Subcutaneous abdominal adipose tissue (tissue), 5 donors: ENCODE data around the gene RPRD1B.

Experiments
- H3K27ac ChIP-seq: one replicate; pipeline ENCODE4 v1.7.0; 2013; ENCODE audit warnings: low read depth, mild to moderate bottlenecking, inconsistent platforms, low read length, moderate library complexity
- H3K27me3 ChIP-seq, 5 donors: one replicate each; pipeline ENCODE4 v1.7.0; 2013; ENCODE audit warnings: low read length in 5 of 5, inconsistent platforms in 1 of 5; ENCODE audit not compliant: control insufficient read depth in 5 of 5, insufficient read depth in 4 of 5
- H3K36me3 ChIP-seq, 5 donors: one replicate each; pipeline ENCODE4 v1.7.0; 2013; ENCODE audit warnings: low read length in 5 of 5; ENCODE audit not compliant: control insufficient read depth in 5 of 5, insufficient read depth in 5 of 5
- H3K4me1 ChIP-seq, 5 donors: one replicate each; pipeline ENCODE4 v1.7.0; 2013; ENCODE audit warnings: low read length in 5 of 5, mild to moderate bottlenecking in 3 of 5, moderate library complexity in 1 of 5; ENCODE audit not compliant: control insufficient read depth in 5 of 5, insufficient read depth in 5 of 5
- H3K4me3 ChIP-seq, 5 donors: one replicate each; pipeline ENCODE4 v1.7.0; 2013; ENCODE audit warnings: low read length in 5 of 5, low read depth in 1 of 5
- H3K9ac ChIP-seq, 5 donors: one replicate each; pipeline ENCODE4 v1.7.0; 2013; ENCODE audit warnings: low read length in 5 of 5, mild to moderate bottlenecking in 4 of 5, moderate library complexity in 3 of 5
- H3K9me3 ChIP-seq, 5 donors: one replicate each; pipeline ENCODE4 v1.7.0; 2013; ENCODE audit warnings: low read length in 5 of 5; ENCODE audit not compliant: control insufficient read depth in 5 of 5
- donor health status: healthy.
- donor health status: healthy.
- donor health status: healthy.
- donor health status: healthy.
- donor health status: healthy.

Gene RPRD1B

DNA sequence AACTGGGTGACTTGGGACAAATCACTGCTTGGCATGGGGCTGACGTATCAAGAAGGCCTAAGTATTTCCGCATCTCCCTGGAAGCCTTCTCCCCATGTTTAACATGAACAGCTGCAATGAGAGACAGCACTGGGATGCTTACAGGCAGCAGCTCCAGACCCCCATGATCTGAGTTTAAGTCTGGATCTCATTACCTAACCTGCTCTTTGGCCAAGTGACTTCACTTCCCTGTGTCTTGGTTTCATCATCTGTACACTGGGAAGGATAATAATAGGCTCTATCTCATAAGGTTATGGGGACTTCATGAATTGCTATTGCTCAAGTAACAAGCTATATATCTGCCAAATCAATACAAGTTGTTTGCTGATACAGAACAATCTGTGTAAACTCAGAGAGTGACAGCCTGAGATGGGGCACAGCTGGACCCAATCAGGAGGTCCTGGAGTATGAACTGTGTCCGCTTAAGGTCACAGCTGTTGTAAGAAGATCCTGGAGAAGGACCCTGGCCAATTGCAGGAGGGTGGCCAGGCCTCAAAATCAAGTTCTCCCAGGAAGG lies 75.5 kb downstream of the RPRD1B start:
- H3K36me3 ChIP-seq: no peaks in the 10 kb centered on the region
- no peaks in the 10 kb centered on the region for H3K27me3 ChIP-seq
- no peaks in the 10 kb centered on the region for H3K9me3 ChIP-seq
- H3K27ac ChIP-seq: peak overlapping the region; percentile 58
- H3K4me3 ChIP-seq: no peak overlapping the region
- H3K9ac ChIP-seq: no peak overlapping the region
- H3K4me1 ChIP-seq: peaks cover 7 to 27% (median 24%) of the 10 kb centered on the region in 5 donors

DNA sequence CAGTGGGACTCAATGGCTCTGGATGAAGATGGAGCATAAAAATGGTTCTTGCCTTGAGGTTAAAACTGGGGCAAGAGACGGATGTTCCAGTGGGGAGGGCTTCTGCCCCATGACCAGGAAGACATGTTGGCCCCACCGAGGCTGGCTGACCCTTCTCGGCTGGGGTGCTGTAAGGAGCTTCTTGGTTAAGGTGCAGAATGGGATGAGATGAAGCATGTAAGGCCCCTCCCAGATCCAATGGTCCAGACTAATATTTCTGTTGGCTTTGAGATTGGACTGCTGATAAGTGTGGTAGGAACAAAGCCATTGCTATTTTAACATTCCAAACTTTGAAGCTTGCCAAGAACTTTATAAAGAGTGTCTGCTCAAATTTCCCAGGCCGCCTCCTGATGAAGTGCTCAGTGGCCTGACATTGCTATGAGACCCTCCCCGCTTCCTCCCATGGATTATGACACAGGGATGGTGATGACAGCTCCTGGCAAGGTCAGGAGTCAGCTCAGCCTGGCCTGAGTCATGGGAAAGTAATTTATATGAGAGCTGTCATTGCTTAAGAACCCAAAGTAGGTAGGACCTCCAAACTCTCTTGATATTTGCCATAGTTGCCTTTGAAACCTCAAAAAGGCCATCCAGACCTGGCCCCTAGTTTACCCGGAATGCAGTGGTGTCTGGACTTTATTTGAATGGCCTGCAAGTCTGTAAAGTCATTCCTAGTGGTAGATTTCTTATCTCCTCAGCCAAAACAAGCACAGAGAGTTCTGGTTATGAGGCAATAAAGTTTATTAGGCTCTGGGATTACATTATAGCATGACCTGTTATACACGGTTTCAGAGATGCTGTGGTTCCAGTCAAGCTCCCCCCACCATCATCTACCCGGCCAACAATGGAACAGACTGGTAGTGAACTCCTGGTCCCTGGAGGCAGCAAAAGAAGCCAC lies 76.3 kb downstream of the RPRD1B start:
- no peaks in the 10 kb centered on the region for H3K27me3 ChIP-seq
- H3K9ac ChIP-seq: no peak overlapping the region
- peak overlapping the region; percentile 58 for H3K27ac ChIP-seq
- H3K9me3 ChIP-seq: no peaks in the 10 kb centered on the region
- H3K4me1 ChIP-seq: peaks cover 7 to 27% (median 24%) of the 10 kb centered on the region in 5 donors
- H3K4me3 ChIP-seq: no peak overlapping the region
- H3K36me3 ChIP-seq: no peaks in the 10 kb centered on the region

DNA sequence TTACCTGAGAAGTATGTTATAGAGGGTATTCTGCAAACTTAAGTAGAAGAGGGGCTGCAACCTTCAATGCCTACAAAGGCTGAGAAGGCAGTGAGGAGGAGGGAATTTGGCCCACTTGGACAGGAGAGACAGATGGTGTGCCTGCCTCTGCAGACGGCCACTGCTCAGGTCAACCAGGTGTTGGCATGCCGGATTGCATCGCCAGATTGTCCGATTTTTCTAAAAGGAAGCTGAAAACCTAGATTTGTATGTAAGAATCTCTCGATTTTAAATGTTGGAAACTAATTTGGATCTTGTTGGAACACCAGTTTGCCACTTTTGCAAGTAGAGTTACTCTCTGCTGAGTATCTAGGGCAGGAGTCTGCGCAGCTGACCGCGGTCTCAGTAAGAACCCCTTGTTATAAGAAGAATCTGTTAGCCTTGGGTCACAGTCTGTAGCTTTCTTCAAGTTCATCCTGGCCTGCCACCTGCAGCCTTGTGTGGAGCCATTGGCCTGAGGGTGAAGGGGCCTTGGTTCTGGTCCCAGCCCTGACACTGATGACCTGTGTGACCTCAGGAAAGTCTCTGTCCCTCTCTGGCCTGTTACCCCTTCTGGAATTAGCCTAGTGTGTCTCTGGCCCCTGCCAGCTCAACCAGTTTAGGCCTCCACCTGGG lies 77.1 kb downstream of the RPRD1B start:
- peak overlapping the region; percentile 58 for H3K27ac ChIP-seq
- H3K9ac ChIP-seq: no peak overlapping the region
- H3K9me3 ChIP-seq: no peaks in the 10 kb centered on the region
- no peaks in the 10 kb centered on the region for H3K36me3 ChIP-seq
- H3K27me3 ChIP-seq: no peaks in the 10 kb centered on the region
- peaks cover 7 to 27% (median 24%) of the 10 kb centered on the region in 5 donors for H3K4me1 ChIP-seq
- no peak overlapping the region for H3K4me3 ChIP-seq

DNA sequence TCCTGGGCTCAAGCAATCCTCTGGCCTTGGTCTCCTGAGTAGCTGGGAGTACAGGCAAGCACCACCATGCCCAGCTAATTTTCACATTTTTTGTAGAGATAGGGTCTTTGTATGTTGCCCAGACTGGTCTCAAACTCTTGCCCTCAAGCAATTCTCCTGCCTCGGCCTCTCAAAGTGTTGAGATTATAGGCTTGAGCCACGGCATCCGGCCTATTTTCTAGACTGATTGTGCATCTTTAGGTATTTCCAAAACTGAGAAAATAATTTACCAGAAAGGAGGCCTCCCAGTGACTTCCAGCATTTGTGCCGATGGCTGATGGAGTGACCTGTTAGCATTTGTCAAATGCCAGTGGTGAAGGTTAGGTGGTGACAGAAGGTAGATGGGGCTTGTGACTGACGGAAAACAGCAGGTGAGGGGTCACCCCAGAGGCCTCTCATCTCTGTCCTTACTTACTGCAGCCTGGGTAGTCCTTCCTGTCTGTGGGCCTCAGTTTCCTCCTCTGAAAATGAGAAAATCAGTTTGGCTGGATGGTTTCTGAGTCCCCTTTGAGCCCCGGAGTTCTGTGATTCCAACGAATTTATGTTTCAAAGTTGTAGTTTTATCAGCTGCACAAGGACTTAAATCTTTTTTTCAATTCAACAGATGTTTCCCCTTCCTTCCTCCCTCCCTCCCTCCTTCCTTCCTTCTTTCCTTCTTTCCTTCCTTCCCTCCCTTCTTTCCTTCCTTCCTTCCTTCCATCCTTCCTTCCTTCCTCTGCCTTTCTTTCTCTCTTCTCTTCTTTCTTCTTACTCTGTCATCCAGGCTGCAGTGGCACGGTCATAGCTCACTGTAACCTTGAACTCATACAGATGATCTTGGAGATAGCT lies 78.1 kb downstream of the RPRD1B start:
- no peak overlapping the region for H3K27ac ChIP-seq
- no peaks in the 10 kb centered on the region for H3K9me3 ChIP-seq
- no peak overlapping the region for H3K9ac ChIP-seq
- H3K36me3 ChIP-seq: no peaks in the 10 kb centered on the region
- no peaks in the 10 kb centered on the region for H3K27me3 ChIP-seq
- H3K4me1 ChIP-seq: peaks cover 7 to 27% (median 24%) of the 10 kb centered on the region in 5 donors
- no peak overlapping the region for H3K4me3 ChIP-seq

DNA sequence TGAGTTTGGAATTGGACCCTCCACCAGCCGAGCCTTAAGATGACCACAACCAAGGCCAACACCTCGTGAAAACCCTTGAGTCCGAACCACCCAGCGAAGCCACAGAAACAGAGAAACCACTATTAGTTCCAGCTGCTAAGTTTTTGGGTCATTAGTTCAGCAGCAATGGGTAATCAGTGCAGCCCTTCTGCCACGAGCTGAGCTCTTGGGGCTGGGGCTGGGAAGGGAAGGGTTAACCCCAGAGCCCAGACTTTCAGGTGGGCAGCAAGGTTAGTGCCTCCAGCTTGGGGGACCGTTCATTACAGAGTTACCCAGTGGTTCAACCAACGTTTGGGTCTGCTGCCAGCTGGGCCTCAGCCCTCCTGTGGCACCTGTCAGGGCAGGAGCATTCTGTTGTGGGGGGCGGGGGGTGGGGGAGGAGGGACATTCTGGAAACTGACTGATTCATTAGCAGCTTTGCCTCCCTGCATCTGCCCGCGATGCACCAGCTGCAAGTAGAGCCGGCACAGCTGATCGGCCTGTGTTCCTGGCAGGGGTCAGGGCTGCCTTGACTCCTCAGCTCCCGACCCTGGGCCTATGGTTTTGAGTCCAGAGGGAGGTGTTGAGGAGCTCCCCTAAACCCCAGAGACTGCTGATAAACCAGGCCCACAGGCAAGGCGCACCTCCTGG lies 78.8 kb downstream of the RPRD1B start:
- no peak overlapping the region for H3K9ac ChIP-seq
- no peak overlapping the region for H3K27ac ChIP-seq
- H3K4me3 ChIP-seq: no peak overlapping the region
- no peaks in the 10 kb centered on the region for H3K9me3 ChIP-seq
- no peaks in the 10 kb centered on the region for H3K36me3 ChIP-seq
- peaks cover 7 to 27% (median 24%) of the 10 kb centered on the region in 5 donors for H3K4me1 ChIP-seq
- no peaks in the 10 kb centered on the region for H3K27me3 ChIP-seq

DNA sequence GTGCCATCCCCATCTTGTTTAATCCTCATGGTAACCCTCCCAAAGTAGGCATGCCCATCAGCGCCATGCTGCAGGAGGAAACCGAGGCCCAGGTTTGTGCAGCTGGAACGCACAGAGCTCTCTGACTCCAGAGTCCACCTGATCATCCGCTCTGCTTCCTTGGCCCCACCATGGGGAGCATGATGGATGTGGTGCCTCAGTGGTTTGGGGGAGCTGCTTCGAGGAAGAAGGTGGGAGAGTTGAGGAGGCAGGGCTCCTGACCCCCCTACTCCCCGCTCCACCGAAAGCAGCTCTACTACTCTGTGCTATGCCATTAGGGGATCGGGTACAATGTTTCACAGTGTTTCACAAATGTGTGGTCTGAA lies 79.4 kb downstream of the RPRD1B start:
- no peaks in the 10 kb centered on the region for H3K9me3 ChIP-seq
- no peak overlapping the region for H3K9ac ChIP-seq
- H3K27me3 ChIP-seq: no peaks in the 10 kb centered on the region
- H3K27ac ChIP-seq: no peak overlapping the region
- H3K4me1 ChIP-seq: peaks cover 7 to 27% (median 24%) of the 10 kb centered on the region in 5 donors
- no peaks in the 10 kb centered on the region for H3K36me3 ChIP-seq
- no peak overlapping the region for H3K4me3 ChIP-seq

DNA sequence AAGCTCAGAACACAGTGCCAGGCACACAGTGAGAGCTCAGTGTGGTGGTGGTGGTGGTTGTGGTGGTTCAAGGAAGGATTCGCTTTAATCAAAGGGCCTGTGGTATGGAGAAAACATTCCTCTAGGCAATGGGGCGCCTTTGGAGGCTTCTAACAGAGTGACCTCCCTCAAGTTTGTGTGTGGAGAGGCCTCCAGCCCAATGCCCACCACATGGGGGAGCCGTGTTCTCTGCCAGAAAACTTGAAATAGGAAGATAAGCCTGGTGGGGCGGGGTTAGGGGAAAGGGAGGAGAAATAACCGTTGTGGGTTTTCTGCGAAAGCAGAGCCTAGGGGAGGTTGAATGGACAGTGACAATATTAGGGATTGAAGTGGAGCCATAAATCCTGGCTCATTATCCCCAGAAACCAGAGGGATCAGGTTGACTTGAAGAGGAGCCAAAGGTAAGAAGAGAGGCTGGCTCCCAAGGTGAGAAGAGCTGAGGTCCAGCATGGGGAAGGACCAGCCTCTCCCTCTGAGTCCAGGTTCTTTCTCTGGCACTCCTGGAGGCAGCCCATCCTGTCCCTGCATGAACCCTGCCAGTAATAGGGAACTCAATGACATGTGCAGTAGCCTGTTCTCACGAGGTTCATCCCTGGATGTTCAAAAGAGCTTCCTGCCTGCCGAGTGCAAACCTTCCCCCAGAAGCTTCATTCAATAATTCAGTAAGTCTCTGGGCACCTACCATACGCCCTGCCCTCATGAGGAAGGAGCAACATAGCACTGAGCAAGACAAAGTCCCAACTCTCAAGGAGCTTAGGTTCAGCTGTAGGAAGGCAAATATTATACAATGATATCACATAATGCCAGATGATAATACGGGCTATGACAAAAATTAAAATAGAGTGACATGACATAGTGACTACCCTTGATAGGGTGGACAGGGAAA lies 80.1 kb downstream of the RPRD1B start:
- H3K4me1 ChIP-seq: peaks cover 6 to 23% (median 20%) of the 10 kb centered on the region in 5 donors
- no peaks in the 10 kb centered on the region for H3K36me3 ChIP-seq
- no peaks in the 10 kb centered on the region for H3K9me3 ChIP-seq
- H3K9ac ChIP-seq: no peak overlapping the region
- H3K27ac ChIP-seq: no peak overlapping the region
- no peaks in the 10 kb centered on the region for H3K27me3 ChIP-seq
- H3K4me3 ChIP-seq: no peak overlapping the region

DNA sequence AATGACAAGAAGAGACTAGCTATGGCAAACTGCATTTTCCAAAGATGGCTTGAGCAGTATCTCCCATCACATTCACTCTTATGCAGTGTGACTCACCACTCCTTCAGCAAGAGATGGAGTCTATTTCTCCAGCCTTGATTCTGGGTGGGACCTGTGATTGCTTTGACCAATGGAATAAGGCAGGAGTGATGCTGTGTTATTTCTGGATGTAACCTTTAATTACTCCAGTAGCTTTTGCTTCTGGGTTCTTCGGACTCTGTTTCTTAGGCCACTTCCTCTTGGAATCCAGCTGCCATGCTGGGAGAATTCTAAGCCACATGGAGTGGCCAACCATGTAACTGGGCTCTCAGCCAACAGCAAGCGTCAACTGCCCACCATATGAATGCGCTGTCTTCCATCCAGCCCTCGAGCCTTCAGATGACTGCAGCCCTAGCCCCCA lies 80.8 kb downstream of the RPRD1B start:
- no peak overlapping the region for H3K4me3 ChIP-seq
- no peak overlapping the region for H3K9ac ChIP-seq
- H3K9me3 ChIP-seq: no peaks in the 10 kb centered on the region
- no peaks in the 10 kb centered on the region for H3K36me3 ChIP-seq
- peaks cover 4 to 16% (median 15%) of the 10 kb centered on the region in 5 donors for H3K4me1 ChIP-seq
- no peak overlapping the region for H3K27ac ChIP-seq
- H3K27me3 ChIP-seq: no peaks in the 10 kb centered on the region
